Neural progenitor cell (in vitro differentiated cells): ENCODE data around the gene ADAM22.
"Not testable (repeated sequence)": the region's sequence is repeated elsewhere in the genome, so short reads cannot be mapped to it uniquely, and the experiment has no call there.

Experiments used
- EZH2 ChIP-seq: fragments of 200-600 bp; sonication (generic); IDR thresholded peaks from 2 replicates; pipeline ENCODE4 v1.6.1; 2017; ENCODE audit warnings: antibody characterized with exemption, mild to moderate bottlenecking, moderate library complexity
- TF ChIP-seq, protein P1 (sequence below): fragments of 200-600 bp; sonication (generic); IDR thresholded peaks from 2 replicates; pipeline ENCODE4 v1.5.1; 2017; ENCODE audit warnings: antibody characterized with exemption, mild to moderate bottlenecking

DNA sequence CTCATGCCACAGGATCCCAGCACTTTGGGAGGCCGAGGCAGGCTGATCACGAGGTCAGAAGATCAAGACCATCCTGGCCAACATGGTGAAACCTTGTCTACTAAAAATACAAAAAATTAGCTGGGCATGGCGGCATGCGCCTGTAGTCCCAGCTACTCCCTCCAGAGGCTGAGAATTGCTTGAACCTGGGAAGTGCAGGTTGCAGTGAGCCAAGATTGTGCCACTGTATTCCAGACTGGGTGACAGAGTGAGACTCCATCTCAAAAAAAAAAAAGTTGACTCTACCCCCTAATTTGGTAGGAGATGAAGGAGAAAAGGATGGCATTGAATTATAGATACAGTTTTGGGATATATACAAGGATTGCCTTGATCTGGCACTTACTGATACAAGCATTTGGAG, 25.2 kb upstream of the ADAM22 start:
- TF ChIP-seq, protein P1, sequence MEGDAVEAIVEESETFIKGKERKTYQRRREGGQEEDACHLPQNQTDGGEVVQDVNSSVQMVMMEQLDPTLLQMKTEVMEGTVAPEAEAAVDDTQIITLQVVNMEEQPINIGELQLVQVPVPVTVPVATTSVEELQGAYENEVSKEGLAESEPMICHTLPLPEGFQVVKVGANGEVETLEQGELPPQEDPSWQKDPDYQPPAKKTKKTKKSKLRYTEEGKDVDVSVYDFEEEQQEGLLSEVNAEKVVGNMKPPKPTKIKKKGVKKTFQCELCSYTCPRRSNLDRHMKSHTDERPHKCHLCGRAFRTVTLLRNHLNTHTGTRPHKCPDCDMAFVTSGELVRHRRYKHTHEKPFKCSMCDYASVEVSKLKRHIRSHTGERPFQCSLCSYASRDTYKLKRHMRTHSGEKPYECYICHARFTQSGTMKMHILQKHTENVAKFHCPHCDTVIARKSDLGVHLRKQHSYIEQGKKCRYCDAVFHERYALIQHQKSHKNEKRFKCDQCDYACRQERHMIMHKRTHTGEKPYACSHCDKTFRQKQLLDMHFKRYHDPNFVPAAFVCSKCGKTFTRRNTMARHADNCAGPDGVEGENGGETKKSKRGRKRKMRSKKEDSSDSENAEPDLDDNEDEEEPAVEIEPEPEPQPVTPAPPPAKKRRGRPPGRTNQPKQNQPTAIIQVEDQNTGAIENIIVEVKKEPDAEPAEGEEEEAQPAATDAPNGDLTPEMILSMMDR: not testable (repeated sequence)
- TF ChIP-seq EZH2: not testable (repeated sequence)
